ENCODE results near the gene SYCE3.

SYCE3 gene

GRCh38 chr22:50531546-50531961 lies 31.2 kb downstream of the SYCE3 start:
- DNase-seq (ENCODE audit: low read depth in 2 of 2): peak in 1 of 2 donors; percentile 62

- DNase-seq (ENCODE audit: low read depth in 2 of 2): peak; percentile 77
These were observed 31.7 kb downstream of the SYCE3 start for GRCh38 chr22:50530877-50531545.

GRCh38 chr22:50530580-50530876 lies 32.2 kb downstream of the SYCE3 start:
- DNase-seq (ENCODE audit: low read depth in 2 of 2): no peak

GRCh38 chr22:50529897-50530579 lies 32.7 kb downstream of the SYCE3 start, which contains the start of gene TYMP:
TSS of gene TYMP (minus strand) at chr22:50530012. CDS start at chr22:50529709, 303 bp downstream.
- peak in 1 of 2 donors; percentile 62 for DNase-seq (ENCODE audit: low read depth in 2 of 2)

- no peak for DNase-seq (ENCODE audit: low read depth in 2 of 2)
These were observed 33.3 kb downstream of the SYCE3 start for GRCh38 chr22:50529416-50529896.

GRCh38 chr22:50528682-50529415 lies 33.9 kb downstream of the SYCE3 start:
- no peak for DNase-seq (ENCODE audit: low read depth in 2 of 2)

GRCh38 chr22:50527921-50528681 lies 34.6 kb downstream of the SYCE3 start:
- no peak for DNase-seq (ENCODE audit: low read depth in 2 of 2)

GRCh38 chr22:50526834-50527801 lies 35.6 kb downstream of the SYCE3 start:
- DNase-seq (ENCODE audit: low read depth in 2 of 2): no peak

GRCh38 chr22:50526108-50526833 lies 36.4 kb downstream of the SYCE3 start:
- DNase-seq (ENCODE audit: low read depth in 2 of 2): peak; percentile 85

GRCh38 chr22:50525858-50526107 lies 36.9 kb downstream of the SYCE3 start:
- no peak for DNase-seq (ENCODE audit: low read depth in 2 of 2)

- DNase-seq (ENCODE audit: low read depth in 2 of 2): peak; percentile 96 to 98
These were observed 37.4 kb downstream of the SYCE3 start, which contains the start of gene SCO2 for GRCh38 chr22:50525104-50525857. TSS of gene SCO2 (minus strand) at chr22:50525598. CDS start at chr22:50524411, 1,187 bp downstream.

GRCh38 chr22:50524676-50525103 lies 38.0 kb downstream of the SYCE3 start:
- no peak for DNase-seq (ENCODE audit: low read depth in 2 of 2)

GRCh38 chr22:50523806-50524675 lies 38.7 kb downstream of the SYCE3 start:
- DNase-seq (ENCODE audit: low read depth in 2 of 2): no peak

- DNase-seq (ENCODE audit: low read depth in 2 of 2): no peak
These were observed 39.3 kb downstream of the SYCE3 start for GRCh38 chr22:50523458-50523805.

- DNase-seq (ENCODE audit: low read depth in 2 of 2): no peak
These were observed 39.8 kb downstream of the SYCE3 start for GRCh38 chr22:50522806-50523438.

- no peak for DNase-seq (ENCODE audit: low read depth in 2 of 2)
These were observed 40.4 kb downstream of the SYCE3 start for GRCh38 chr22:50522208-50522805.

- DNase-seq (ENCODE audit: low read depth in 2 of 2): no peak
These were observed 41.0 kb downstream of the SYCE3 start for GRCh38 chr22:50521710-50522109.

Measured in stimulated activated CD4-positive, alpha-beta T cell treated with anti-CD3 and anti-CD28 coated beads, Interleukin-15, amount 100 ng/mL, for 48 hours (primary cell).